Effector memory CD8-positive, alpha-beta T cell (primary cell): ENCODE measurements around the gene MAPKAPK2.

Source experiments
- ATAC-seq: fragments of 150-1000 bp; cut with Tn5 transposase; replicated peaks from 2 replicates; pipeline ENCODE4 v1.10.0; 2021; ENCODE audit warnings: mild to moderate bottlenecking, moderate library complexity
- DNase-seq, 3 experiments: peaks; one replicate each; pipeline ENCODE4 v3.0.0; 2021
- H3K27ac Mint-ChIP-seq, 2 donors: one replicate each; pipeline ENCODE4 v1.8.0; 2022; ENCODE audit warnings: mild to moderate bottlenecking in 2 of 2, mixed read lengths in 2 of 2, moderate library complexity in 2 of 2
- H3K27me3 Mint-ChIP-seq, 2 donors: one replicate each; pipeline ENCODE4 v1.8.0; 2022; ENCODE audit warnings: mixed read lengths in 2 of 2
- H3K36me3 Mint-ChIP-seq: one replicate; pipeline ENCODE4 v1.8.0; 2022; ENCODE audit warnings: mild to moderate bottlenecking, moderate library complexity, mixed read lengths; ENCODE audit not compliant: insufficient read depth
- H3K4me1 Mint-ChIP-seq, 2 donors: one replicate each; pipeline ENCODE4 v1.8.0; 2022; ENCODE audit warnings: low read depth in 2 of 2, mixed read lengths in 2 of 2
- H3K4me3 Mint-ChIP-seq, 2 donors: one replicate each; pipeline ENCODE4 v1.8.0; 2022; ENCODE audit warnings: mild to moderate bottlenecking in 2 of 2, mixed read lengths in 2 of 2, moderate library complexity in 2 of 2
- H3K9me3 Mint-ChIP-seq, 2 donors: one replicate each; pipeline ENCODE4 v1.8.0; 2022; ENCODE audit warnings: mixed read lengths in 2 of 2

MAPKAPK2 gene

DNA sequence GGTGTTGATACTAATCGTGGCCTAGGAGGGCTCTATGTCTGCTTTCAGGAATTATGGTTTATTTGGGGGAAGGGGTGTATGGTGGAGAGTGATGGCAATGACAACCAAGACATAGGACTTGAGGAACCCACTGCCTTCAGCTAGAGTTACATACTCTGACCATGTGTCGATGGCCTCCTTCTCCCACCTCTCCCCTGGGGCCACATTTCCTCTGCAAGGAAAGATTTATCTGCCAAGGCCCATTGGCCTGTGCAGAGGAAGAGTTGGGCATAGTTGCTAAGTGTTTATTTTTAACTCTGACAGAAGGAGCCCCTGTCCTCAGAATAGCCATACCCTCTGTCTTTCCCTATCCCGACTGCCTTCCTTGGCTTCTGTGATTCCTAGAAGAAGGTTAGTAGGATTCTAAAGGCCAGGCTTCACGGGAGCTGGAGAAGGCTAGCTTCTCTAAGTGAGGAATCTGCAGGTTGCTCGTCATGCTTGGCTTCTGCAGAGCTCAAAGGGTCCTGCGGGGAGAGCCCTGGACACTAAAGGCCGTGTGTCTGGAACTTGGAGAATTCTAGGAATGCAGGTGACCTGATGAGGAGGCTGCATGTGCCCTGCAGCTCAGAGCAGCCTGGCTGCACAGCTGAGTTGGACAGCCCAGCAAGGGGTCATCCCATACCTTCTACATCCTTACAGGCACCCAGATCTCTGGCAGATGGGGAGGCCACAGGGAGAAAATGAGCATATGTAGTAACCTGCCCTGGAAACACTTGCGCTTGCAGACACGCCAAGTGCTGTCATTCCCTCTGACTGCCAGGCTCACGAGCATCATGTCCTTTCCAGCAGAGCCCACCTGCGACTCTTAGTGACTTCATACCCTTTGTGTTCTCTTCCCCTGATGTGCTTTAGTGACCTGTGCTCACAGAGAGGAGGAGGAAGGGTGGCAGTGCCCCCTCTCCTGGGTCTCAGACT is 9.7 kb downstream of the MAPKAPK2 start:
- Mint-ChIP-seq H3K9me3 (no peaks in the 10 kb centered on the region), H3K4me1 (peaks cover 87 to 96% of the 10 kb centered on the region in 2 donors), H3K27me3 (no peaks in the 10 kb centered on the region), H3K36me3 (peaks cover 67% of the 10 kb centered on the region), H3K4me3 (peak overlapping the region in 1 of 2 donors; percentile 26), H3K27ac (peak overlapping the region; percentile 58)
- DNase-seq (no peak), ATAC-seq (no peak)

DNA sequence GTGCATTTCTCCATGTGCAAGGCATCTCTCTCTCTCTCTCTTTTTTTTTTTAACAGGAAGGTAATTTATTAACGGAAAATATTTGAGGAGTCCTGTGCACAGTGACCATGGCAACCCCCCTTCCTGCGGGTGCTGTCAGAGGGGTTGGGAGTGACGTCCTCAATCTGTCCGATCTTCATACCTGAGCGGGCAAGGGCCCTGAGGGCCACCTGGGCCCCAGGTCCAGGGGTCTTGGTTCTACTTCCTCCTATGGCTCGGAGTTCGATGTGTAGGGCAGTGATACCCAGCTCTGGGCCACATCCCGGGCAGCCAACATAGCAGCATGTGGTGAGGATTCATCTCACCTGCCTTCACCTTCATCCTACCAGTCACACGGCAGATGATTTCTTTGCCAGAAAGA is 11.0 kb downstream of the MAPKAPK2 start:
- peak overlapping the region in 1 of 2 donors; percentile 26 for H3K4me3 Mint-ChIP-seq
- H3K9me3 Mint-ChIP-seq: no peaks in the 10 kb centered on the region
- ATAC-seq (no peak), DNase-seq (no peak)
- peaks cover 66% of the 10 kb centered on the region for H3K36me3 Mint-ChIP-seq
- H3K27ac Mint-ChIP-seq: peak overlapping the region in 1 of 2 donors; percentile 72
- peaks cover 83 to 95% of the 10 kb centered on the region in 2 donors for H3K4me1 Mint-ChIP-seq
- H3K27me3 Mint-ChIP-seq: no peaks in the 10 kb centered on the region

DNA sequence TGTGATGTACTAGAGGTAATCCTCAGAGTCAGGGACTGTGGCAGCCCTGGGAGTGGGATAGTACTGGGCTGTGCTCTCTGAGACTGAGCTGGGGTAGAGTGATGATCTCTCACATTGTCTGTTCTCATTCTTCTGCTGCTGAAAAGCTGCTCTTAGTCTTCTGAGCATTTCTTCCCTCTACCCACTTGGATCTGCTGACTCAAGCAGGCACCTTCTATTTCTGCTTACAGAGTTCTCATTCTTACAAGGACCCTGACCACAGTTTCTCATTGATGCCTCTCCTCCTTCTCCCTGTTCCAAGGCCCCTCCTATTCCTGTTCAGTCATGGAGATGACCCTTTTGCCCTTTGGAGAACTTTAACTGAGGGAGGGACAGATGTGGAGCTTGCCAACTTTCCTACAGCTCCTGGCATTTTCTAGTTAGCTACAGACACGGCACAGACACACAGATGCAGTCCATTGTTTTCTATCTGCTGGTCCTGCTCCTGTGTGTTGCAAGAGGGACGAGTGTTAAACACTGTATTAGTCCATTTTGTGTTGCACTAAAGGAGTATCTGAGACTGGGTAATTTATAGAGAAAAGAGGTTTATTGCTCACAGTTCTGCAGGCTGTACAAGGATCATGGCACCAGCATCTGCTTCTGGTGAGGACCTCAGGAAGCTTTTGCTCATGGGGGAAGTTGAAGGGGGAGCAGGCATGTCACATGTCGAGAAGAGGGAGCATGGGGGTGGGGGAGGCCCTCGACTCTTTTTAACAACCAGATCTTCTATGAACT is 12.3 kb downstream of the MAPKAPK2 start:
- H3K27ac Mint-ChIP-seq: peak overlapping the region; percentile 72
- no peaks in the 10 kb centered on the region for H3K27me3 Mint-ChIP-seq
- no peaks in the 10 kb centered on the region for H3K9me3 Mint-ChIP-seq
- DNase-seq: no peak
- peaks cover 68% of the 10 kb centered on the region for H3K36me3 Mint-ChIP-seq
- no peak for ATAC-seq
- H3K4me3 Mint-ChIP-seq: peak overlapping the region in 1 of 2 donors; percentile 9
- peaks cover 81 to 90% of the 10 kb centered on the region in 2 donors for H3K4me1 Mint-ChIP-seq

DNA sequence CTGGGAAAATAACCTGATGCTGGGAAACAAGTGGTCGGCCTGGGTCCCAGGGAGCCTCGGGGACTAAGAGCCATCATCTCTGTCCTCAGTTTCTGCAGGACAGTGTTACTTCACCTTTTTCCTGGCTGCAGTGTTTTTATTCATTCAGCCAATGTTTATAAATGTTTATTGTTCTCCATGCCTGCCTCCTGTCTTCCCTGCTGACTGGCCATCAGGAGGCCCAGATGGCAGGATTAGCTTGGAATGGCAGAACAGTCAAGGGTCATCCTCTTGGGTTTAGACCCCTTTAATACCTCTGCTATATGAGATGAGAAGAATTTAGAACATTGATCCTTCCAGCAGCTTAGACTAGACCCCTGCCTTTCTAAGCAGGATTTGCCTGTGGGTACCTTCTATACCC is 13.3 kb downstream of the MAPKAPK2 start:
- Mint-ChIP-seq H3K4me3 (no peak overlapping the region), H3K27ac (peak overlapping the region; percentile 72), H3K4me1 (peaks cover 80 to 90% of the 10 kb centered on the region in 2 donors), H3K27me3 (no peaks in the 10 kb centered on the region), H3K36me3 (peaks cover 68% of the 10 kb centered on the region), H3K9me3 (no peaks in the 10 kb centered on the region)
- DNase-seq (no peak), ATAC-seq (no peak)

DNA sequence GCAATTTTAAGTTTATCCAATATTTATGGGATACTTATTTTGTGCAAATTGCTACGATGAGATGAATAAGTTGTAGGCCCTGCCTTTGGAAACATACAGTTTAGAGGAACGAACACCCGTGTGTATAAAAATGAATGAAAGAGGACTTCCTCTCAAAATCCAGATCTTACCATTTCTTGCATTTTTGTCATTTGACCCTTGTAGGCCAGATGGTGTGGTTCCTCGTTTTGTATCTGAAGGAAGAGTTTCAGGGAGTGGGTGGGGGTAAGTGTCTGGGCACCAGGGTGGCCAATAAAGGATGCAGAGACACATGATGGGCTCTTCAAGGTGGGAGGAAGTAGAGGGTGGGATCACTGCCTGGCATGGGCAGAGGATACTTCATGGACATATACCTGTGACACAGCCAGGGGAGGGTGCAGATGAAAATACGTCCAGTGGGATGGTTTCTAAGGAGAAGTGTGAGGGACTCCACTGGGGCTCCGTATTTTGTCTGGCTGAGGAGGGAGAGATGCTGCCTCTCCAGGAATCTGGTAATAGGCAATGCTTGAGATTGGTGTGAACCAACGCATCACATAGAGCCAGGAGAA is 14.4 kb downstream of the MAPKAPK2 start:
- H3K36me3 Mint-ChIP-seq: peaks cover 63% of the 10 kb centered on the region
- H3K27ac Mint-ChIP-seq: peak overlapping the region; percentile 63 to 83
- H3K9me3 Mint-ChIP-seq: no peaks in the 10 kb centered on the region
- ATAC-seq (no peak), DNase-seq (no peak)
- peak overlapping the region; percentile 50 to 53 for H3K4me3 Mint-ChIP-seq
- no peaks in the 10 kb centered on the region for H3K27me3 Mint-ChIP-seq
- peaks cover 80 to 90% of the 10 kb centered on the region in 2 donors for H3K4me1 Mint-ChIP-seq

DNA sequence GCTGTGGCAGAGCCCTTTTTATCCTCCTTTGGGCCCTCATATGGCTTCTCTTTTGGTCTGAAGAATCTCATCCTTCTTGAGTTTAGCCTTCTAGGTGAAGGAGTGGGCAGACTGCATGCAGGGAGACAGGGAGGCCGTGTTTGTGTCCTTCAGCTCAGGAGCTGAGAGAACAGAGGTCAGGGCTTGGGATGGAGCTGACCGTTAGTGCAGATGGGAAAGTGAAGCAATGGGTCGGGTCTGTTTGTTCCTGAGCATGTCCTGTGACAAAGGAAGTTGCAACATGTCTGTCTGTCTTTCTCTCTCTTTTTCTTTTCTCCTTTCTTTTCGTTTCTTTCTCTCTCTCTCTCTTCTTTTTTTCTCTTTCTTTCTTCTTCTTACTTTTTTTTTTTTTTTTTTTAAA is 14.9 kb downstream of the MAPKAPK2 start:
- peak overlapping the region; percentile 50 to 53 for H3K4me3 Mint-ChIP-seq
- H3K4me1 Mint-ChIP-seq: peaks cover 82 to 92% of the 10 kb centered on the region in 2 donors
- DNase-seq (no peak), ATAC-seq (no peak)
- H3K36me3 Mint-ChIP-seq: peaks cover 65% of the 10 kb centered on the region
- H3K9me3 Mint-ChIP-seq: no peaks in the 10 kb centered on the region
- peak overlapping the region; percentile 63 to 83 for H3K27ac Mint-ChIP-seq
- H3K27me3 Mint-ChIP-seq: no peaks in the 10 kb centered on the region

DNA sequence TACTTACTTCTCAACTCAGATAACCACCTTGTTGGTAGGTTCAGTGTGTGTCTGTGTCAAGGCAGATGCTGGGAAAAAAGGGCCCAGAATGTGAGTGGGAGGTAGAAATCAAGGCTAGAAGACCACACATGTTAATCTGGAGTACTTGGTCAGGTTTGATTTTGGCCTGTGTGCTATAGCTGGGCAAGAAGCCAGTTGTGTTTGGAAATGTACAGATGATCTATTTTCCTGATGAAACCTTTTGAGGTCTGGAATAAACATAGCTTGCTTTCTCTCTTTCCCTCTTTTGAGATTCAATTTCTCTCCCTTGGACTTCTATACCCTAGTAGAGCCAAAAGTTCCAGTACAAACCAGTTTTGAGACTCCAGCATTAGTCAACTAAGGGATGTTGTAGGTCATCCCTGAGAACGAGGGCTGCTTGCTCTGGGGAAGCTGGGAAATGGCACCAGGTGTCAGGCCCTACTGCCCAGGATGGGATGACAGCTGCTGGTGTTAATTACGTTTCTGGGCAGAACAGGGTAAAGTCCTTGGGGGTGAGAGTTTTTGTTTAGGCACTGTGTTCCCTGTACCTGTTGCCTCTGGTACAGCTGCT is 15.8 kb downstream of the MAPKAPK2 start:
- no peaks in the 10 kb centered on the region for H3K27me3 Mint-ChIP-seq
- H3K9me3 Mint-ChIP-seq: no peaks in the 10 kb centered on the region
- DNase-seq (no peak), ATAC-seq (no peak)
- H3K27ac Mint-ChIP-seq: peak overlapping the region; percentile 6 to 63
- no peak overlapping the region for H3K4me3 Mint-ChIP-seq
- H3K36me3 Mint-ChIP-seq: peaks cover 70% of the 10 kb centered on the region
- H3K4me1 Mint-ChIP-seq: peaks cover 85 to 92% of the 10 kb centered on the region in 2 donors

DNA sequence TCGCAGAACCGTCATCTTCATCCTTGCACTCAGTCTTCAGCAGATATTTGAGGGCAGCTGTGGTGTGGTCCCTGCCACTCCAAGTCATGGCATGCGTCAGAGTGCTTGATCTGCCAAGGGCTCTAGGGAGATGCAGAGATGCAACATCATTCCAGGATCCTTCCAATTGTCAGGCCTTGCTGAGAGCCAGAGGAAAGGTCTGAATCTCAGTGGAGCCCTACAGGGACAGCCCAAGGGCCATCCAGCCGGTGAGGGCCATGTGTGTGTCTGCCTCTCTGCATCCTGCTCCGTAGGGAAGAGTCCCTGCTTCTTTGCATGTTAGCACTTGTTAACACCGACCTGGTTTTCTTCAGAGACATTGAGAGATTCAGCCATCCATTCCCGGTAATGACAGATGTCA is 17.6 kb downstream of the MAPKAPK2 start:
- DNase-seq (no peak), ATAC-seq (no peak)
- no peaks in the 10 kb centered on the region for H3K9me3 Mint-ChIP-seq
- H3K27ac Mint-ChIP-seq: peak overlapping the region; percentile 72 to 82
- no peaks in the 10 kb centered on the region for H3K27me3 Mint-ChIP-seq
- H3K4me1 Mint-ChIP-seq: peaks cover 82 to 88% of the 10 kb centered on the region in 2 donors
- H3K36me3 Mint-ChIP-seq: peaks cover 63% of the 10 kb centered on the region
- H3K4me3 Mint-ChIP-seq: no peak overlapping the region

DNA sequence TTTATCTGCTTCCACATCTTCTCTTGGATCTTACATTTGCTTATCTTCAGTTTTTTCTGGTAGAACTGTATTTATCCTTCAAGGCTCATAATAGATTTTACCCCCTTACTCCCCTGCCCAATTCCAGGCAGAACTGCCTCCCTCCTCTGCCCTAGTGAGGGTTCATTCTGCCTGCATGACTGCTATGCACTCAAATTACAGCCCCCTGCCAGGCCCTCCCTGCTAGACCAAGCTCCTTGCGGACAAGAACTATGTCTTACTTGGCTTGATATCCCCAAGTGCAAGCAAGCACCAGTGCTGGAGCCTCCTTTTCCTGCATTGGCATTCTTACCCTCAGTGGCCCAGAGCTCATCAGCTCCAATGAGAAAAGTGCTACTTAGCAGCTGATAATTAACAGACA is 18.1 kb downstream of the MAPKAPK2 start:
- peak overlapping the region in 1 of 2 donors; percentile 70 for H3K4me3 Mint-ChIP-seq
- no peaks in the 10 kb centered on the region for H3K9me3 Mint-ChIP-seq
- H3K4me1 Mint-ChIP-seq: peaks cover 82 to 87% of the 10 kb centered on the region in 2 donors
- ATAC-seq: no peak
- no peaks in the 10 kb centered on the region for H3K27me3 Mint-ChIP-seq
- peak overlapping the region; percentile 72 to 82 for H3K27ac Mint-ChIP-seq
- DNase-seq: no peak
- peaks cover 58% of the 10 kb centered on the region for H3K36me3 Mint-ChIP-seq

DNA sequence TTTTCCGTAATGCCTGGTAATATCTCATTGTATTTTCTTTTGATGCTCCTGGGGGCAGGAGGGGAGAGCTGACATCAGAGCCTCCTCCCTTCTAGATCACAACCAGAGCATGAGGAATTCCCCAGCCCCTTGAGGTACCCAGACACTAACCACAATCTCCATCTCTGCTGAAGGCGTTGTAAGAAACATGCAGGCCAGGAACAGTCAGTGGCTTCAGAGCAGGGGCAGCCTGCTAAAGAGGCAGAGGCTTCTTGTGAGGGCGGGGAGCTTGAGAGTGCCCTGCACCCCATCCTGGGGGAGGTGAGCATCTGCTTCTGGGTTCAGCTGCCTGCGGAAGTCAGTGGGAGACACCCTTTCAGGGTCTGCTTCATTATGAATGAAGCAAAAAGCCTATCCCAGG is 19.0 kb downstream of the MAPKAPK2 start:
- Mint-ChIP-seq H3K4me1 (peaks cover 86 to 87% of the 10 kb centered on the region in 2 donors), H3K36me3 (peaks cover 60% of the 10 kb centered on the region), H3K27me3 (no peaks in the 10 kb centered on the region), H3K27ac (peak overlapping the region; percentile 72 to 82), H3K4me3 (peak overlapping the region; percentile 70 to 74), H3K9me3 (no peaks in the 10 kb centered on the region)
- ATAC-seq (peak; percentile 86), DNase-seq (peak; percentile 39 to 50 (median 43))

DNA sequence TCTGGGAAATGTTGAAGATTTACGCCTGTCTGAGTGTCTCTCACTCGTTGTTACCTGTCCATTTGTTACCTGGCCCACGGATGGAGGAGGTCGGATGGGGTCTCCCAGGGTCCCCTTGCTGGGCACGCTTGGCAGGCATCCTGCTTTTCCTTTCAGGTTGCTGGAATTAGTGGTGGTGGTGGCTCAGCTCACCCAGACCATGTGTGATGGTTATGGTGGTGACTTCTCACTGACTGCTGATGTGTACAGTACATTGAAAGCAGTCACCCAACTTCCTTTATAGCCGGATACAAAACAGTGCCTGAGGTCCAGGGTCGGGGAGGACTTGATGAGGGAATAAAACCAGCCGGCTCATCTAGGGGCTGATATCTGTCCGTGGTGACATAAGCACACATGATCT is 19.5 kb downstream of the MAPKAPK2 start:
- H3K4me1 Mint-ChIP-seq: peaks cover 87% of the 10 kb centered on the region in 2 donors
- ATAC-seq: peak; percentile 52
- no peaks in the 10 kb centered on the region for H3K27me3 Mint-ChIP-seq
- no peak for DNase-seq
- peak overlapping the region; percentile 72 to 82 for H3K27ac Mint-ChIP-seq
- H3K4me3 Mint-ChIP-seq: peak overlapping the region; percentile 70 to 74
- peaks cover 56% of the 10 kb centered on the region for H3K36me3 Mint-ChIP-seq
- H3K9me3 Mint-ChIP-seq: no peaks in the 10 kb centered on the region

DNA sequence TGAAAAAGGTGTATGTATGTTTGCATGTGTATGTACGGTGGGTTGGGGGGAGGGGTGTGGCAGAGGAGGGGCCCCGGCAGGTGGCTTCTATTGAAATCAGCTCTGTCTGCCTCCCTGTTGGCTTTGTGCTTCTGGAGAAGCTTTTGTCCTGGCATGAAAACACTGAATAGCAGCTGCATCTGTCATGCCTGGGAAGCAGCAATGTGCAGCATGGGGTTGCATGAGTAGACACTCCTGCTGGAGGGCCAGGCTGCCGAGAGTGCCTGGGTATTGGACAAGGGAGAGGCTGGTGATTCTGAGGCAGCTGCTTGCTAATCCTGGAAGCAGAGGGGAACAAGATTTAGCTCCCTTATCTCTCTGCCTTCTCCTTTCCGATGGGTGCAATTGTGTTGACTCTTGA is 20.5 kb downstream of the MAPKAPK2 start:
- Mint-ChIP-seq H3K36me3 (peaks cover 47% of the 10 kb centered on the region), H3K27me3 (no peaks in the 10 kb centered on the region), H3K9me3 (no peaks in the 10 kb centered on the region), H3K4me3 (peak overlapping the region; percentile 70 to 74), H3K27ac (peak overlapping the region; percentile 72 to 82), H3K4me1 (peaks cover 87% of the 10 kb centered on the region in 2 donors)
- DNase-seq (no peak), ATAC-seq (no peak)
